K562 (cell line): ENCODE data around the gene PRELID3B. TPM values are rescaled to one million over a fixed set of nuclear protein-coding genes. Genes with fewer than 3 reads are reported as not detected.

Experiments used
- CCNT2 ChIP-seq: IDR thresholded peaks from 2 replicates; pipeline ENCODE4 v1.6.1; 2011; ENCODE audit warnings: borderline replicate concordance, low read depth, mild to moderate bottlenecking, moderate library complexity, mixed read lengths, low read length; ENCODE audit not compliant: insufficient read length; ENCODE audit errors: extremely low read depth
- GABPB1 ChIP-seq: sonication (generic); formaldehyde crosslinking; IDR thresholded peaks from 2 replicates; pipeline ENCODE4 v1.8.0; 2022; ENCODE audit warnings: mild to moderate bottlenecking, missing genetic modification reagents
- HNRNPUL1 ChIP-seq: fragments of 200-400 bp; formaldehyde crosslinking; IDR thresholded peaks from 2 replicates; pipeline ENCODE4 v1.6.1; 2017; ENCODE audit warnings: low read length
- ID3 ChIP-seq, 2 experiments: fragments of 250-450 bp in 1 of 2; fragments of 450-650 bp in 1 of 2; sonication (Bioruptor Pico) in 1 of 2; IDR thresholded peaks; 2 replicates each; pipeline versions ENCODE4 v1.6.1 to v1.8.0; 2016 to 2021; ENCODE audit warnings: mild to moderate bottlenecking in 2 of 2, moderate library complexity in 2 of 2, missing compliant biosample characterization in 1 of 2, missing genetic modification characterization in 1 of 2
- OTX1 ChIP-seq: fragments of 450-650 bp; formaldehyde crosslinking; IDR thresholded peaks from 2 replicates; pipeline ENCODE4 v1.4.0; 2022; ENCODE audit warnings: mild to moderate bottlenecking
- RCOR1 ChIP-seq, 2 experiments: IDR thresholded peaks; 2 replicates each; pipeline ENCODE4 v1.6.1; 2012; ENCODE audit warnings: low read depth in 2 of 2, low read length in 2 of 2, borderline replicate concordance in 1 of 2, improper control_type of control experiment in 1 of 2
- SP2 ChIP-seq: IDR thresholded peaks from 2 replicates; pipeline ENCODE4 v1.6.1; 2011; ENCODE audit warnings: mild to moderate bottlenecking, low read depth, low read length, moderate library complexity; ENCODE audit not compliant: poor library complexity, severe bottlenecking; ENCODE audit errors: extremely low read depth
- TFAP4 ChIP-seq: sonication (generic); formaldehyde crosslinking; IDR thresholded peaks from 2 replicates; pipeline ENCODE4 v1.8.0; 2022; ENCODE audit warnings: missing genetic modification reagents, mild to moderate bottlenecking, moderate library complexity, borderline replicate concordance
- THAP12 ChIP-seq: fragments of 250-450 bp; sonication (Bioruptor Pico); IDR thresholded peaks from 2 replicates; pipeline ENCODE4 v1.9.0; 2021; ENCODE audit warnings: mild to moderate bottlenecking, inconsistent platforms
- YY1 ChIP-seq, 3 experiments: IDR thresholded peaks; 2 replicates each; pipeline ENCODE4 v1.6.1; 2011; ENCODE audit warnings: low read length in 2 of 3, mild to moderate bottlenecking in 2 of 3, moderate library complexity in 2 of 3, borderline replicate concordance in 1 of 3, control low read depth in 1 of 3, low read depth in 1 of 3; ENCODE audit not compliant: insufficient read depth in 3 of 3, insufficient replicate concordance in 2 of 3, control insufficient read depth in 1 of 3, insufficient read length in 1 of 3; ENCODE audit errors: extremely low read depth in 1 of 3
- ZFPM2 ChIP-seq: fragments of 250-450 bp; sonication (Bioruptor Pico); IDR thresholded peaks from 2 replicates; pipeline ENCODE4 v1.5.1; 2022; ENCODE audit warnings: mild to moderate bottlenecking
- ZNF318 ChIP-seq, 2 experiments: fragments of 450-650 bp; IDR thresholded peaks; 2 replicates each; pipeline ENCODE4 v1.6.1; 2016; ENCODE audit warnings: mild to moderate bottlenecking in 2 of 2, borderline replicate concordance in 1 of 2, low read depth in 1 of 2, moderate library complexity in 1 of 2
- polyA plus RNA-seq, 8 experiments: library from polyadenylated mRNA; depleted of rRNA in 4 of 8; stranded (reverse) in 5 of 8; unstranded in 3 of 8; fragments of >200 nt; fragmentation: Nextera tagmentation in 2 of 8; fragmentation: Illumina TruSeq in 1 of 8; extraction: Ambion mirVana in 2 of 8; extraction: Trizol in 1 of 8; gene quantifications; 2 replicates each; pipeline versions ENCODE4 v1.2.1 to v1.2.3, GENCODE V29; 2011 to 2014; ENCODE audit warnings: inconsistent platforms in 1 of 8, missing spikeins in 1 of 8
- total RNA-seq, 7 experiments: library from RNA; depleted of rRNA in 6 of 7; stranded (reverse); fragments of >200 nt in 6 of 7; fragmentation: Illumina TruSeq in 2 of 7; extraction: Trizol in 2 of 7; gene quantifications; 2 replicates each; pipeline versions ENCODE4 v1.2.1 to v1.2.3, GENCODE V29; 2011 to 2021; ENCODE audit warnings: low replicate concordance in 1 of 7

The PRELID3B gene
- total and polyA plus RNA-seq, 9 of the 15 experiments (the other 6 are each of a cell fraction or from before 2014, with no cell fraction given), result 77.0 to 186 (median 101) TPM

GRCh38 chr20:59032023-59032712 is 10.4 kb downstream of the PRELID3B start, which contains the start of gene ATP5F1E (continued):
- peak; percentile 84 for TF ChIP-seq TFAP4 (CRISPR knock-in tag)
- TF ChIP-seq ZFPM2 (CRISPR knock-in tag), result 0 out of 2 replicates have a peak, but pooled peaks have one; percentile 43
- no peak for TF ChIP-seq HNRNPUL1
- no peak for TF ChIP-seq RCOR1 (IDR thresholded peaks at IDR 0.05; ENCODE audit: borderline replicate concordance in 1 of 2, low read depth in 2 of 2, low read length in 2 of 2)
- peak; percentile 79; the same call in 1 of the 2 replicates for TF ChIP-seq ID3 (CRISPR knock-in tag; IDR thresholded peaks at IDR 0.05)
- peak; percentile 100 for TF ChIP-seq ID3 (tag; IDR thresholded peaks at IDR 0.05)
- peak; percentile 76 to 92 (median 87) for TF ChIP-seq YY1 (IDR thresholded peaks at IDR 0.05; ENCODE audit: borderline replicate concordance in 1 of 3, control insufficient read depth in 1 of 3, extremely low read depth in 1 of 3, insufficient read depth in 3 of 3, insufficient read length in 1 of 3, insufficient replicate concordance in 2 of 3, low read depth in 1 of 3, low read length in 2 of 3)
- peak; percentile 94 for TF ChIP-seq OTX1 (CRISPR knock-in tag)
- peak; percentile 94 for TF ChIP-seq GABPB1
- TF ChIP-seq CCNT2, result peak; percentile 70
- TF ChIP-seq THAP12 (CRISPR knock-in tag), result peak; percentile 42; the same call in 1 of the 2 replicates
- TF ChIP-seq SP2, result peak; percentile 62
- TF ChIP-seq ZNF318 (IDR thresholded peaks at IDR 0.05; ENCODE audit: borderline replicate concordance in 1 of 2, low read depth in 1 of 2), result no peak
